Smooth muscle cell of the brain vasculature (primary cell): ENCODE measurements around the gene PANX2.
A peak's percentile ranks its signal among the peaks of the same experiment; 100 is the strongest.
"Not testable (repeated sequence)": the region's sequence is repeated elsewhere in the genome, so short reads cannot be mapped to it uniquely, and the experiment has no call there.

Source experiments
- DNase-seq: peaks from one replicate; pipeline ENCODE4 v3.0.0-alpha.2; 2012; ENCODE audit warnings: low read depth, low spot score

Gene PANX2, protein sequence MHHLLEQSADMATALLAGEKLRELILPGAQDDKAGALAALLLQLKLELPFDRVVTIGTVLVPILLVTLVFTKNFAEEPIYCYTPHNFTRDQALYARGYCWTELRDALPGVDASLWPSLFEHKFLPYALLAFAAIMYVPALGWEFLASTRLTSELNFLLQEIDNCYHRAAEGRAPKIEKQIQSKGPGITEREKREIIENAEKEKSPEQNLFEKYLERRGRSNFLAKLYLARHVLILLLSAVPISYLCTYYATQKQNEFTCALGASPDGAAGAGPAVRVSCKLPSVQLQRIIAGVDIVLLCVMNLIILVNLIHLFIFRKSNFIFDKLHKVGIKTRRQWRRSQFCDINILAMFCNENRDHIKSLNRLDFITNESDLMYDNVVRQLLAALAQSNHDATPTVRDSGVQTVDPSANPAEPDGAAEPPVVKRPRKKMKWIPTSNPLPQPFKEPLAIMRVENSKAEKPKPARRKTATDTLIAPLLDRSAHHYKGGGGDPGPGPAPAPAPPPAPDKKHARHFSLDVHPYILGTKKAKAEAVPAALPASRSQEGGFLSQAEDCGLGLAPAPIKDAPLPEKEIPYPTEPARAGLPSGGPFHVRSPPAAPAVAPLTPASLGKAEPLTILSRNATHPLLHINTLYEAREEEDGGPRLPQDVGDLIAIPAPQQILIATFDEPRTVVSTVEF

DNA sequence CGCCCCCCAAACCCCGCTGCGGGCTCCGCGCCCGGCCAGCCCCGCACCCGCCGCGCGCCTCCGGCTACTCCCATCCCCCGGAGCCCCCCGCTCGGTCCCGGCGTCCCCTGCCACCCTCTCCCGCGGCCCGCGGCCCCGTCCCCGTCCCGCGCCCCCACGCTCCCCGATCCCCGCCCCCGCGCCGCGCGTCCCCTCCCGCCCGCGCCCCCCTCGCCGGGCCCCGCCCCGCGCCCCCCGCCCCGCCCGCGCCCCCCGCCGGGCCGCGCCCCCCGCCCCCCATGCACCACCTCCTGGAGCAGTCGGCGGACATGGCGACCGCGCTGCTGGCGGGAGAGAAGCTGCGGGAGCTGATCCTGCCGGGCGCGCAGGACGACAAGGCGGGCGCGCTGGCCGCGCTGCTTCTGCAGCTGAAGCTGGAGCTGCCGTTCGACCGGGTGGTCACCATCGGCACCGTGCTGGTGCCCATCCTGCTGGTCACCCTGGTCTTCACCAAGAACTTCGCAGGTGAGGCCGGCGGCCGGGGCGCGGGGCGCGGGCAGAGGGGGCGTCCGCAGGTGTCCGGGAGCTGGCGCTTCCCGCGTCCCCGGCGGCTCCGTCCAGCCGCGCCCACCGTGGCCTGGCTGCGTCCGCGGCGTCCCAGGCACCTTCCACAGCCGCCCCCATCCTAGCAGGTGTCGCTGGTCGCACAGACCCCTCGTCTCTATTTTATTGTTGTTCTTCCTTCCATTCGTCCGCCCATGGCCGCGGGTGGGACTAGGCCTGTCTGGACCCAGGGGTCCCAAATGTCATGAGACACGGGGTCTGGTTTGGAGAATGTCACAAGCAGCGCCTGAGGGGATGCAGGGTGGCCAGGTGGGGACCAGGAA, at the start of gene PANX2:
TSS of gene PANX2 (plus strand) at position 279 of the 866 bp plus-strand sequence. CDS start at position 279, 0 bp downstream.
- no peak for DNase-seq

DNA sequence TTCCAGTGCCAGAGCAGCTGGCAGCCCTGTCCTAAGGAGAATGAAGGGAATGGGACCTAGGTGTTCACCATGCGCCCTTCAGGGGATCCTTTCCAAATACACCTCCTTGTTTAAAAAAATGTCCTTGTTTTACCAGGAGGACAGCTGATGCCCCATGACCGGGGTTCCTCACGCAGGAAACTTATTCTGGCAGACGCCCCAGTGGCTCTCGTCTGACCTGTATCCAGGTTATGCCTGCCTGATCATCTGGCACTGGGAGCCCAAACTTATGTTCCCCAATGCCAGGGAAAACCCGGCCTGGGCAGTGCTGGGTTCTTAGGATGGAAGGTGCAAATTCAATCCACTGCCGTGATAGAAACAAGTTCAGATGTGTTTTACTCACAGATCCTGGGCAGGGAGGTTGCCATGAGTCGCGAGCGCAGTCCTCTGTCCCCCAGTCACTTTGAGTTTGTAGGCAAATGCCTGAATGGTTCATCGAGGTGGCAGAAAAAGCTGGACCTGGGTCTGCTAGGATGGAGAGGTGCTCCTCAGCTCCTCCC, 49.3 kb upstream of the PANX2 start:
- no peak for DNase-seq

DNA sequence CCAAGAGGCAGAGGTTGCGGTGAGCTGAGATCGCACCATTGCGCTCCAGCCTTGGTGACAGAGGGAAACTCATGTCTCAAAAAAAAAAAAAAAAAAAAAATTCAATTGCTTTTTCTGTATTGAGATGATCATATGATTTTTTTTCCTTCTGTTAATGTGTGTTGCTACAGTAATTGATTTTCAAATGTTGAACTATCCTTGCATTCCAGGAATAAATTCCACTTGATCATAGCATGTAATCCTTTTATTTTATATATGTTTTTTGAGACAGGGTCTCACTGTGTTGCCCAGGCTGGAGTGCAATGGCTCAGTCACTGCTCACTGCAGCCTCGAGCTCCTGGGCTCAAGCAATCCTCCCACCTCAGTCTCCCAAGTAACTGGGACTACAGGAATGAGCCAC, 47.4 kb upstream of the PANX2 start:
- DNase-seq, result no peak

DNA sequence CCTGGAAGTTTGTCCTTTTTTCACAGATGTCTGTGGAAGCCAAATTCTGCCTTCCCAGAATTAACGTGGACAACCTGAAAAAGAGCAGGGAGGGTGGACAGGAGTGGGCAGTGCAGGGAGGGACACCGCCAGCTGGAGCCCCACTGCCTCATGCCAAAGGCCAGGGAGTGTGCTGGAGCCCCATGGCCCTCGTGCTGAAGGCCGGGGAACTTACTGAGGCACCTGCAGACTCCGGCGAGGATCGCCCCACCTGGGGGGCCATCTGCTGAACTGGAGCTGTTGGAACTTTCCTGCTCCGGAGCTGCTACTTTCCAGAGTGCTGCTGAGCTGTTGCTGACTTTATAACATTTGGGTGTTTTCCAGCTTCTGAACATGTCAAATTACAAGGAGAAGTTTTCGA, 45.5 kb upstream of the PANX2 start:
- no peak for DNase-seq

DNA sequence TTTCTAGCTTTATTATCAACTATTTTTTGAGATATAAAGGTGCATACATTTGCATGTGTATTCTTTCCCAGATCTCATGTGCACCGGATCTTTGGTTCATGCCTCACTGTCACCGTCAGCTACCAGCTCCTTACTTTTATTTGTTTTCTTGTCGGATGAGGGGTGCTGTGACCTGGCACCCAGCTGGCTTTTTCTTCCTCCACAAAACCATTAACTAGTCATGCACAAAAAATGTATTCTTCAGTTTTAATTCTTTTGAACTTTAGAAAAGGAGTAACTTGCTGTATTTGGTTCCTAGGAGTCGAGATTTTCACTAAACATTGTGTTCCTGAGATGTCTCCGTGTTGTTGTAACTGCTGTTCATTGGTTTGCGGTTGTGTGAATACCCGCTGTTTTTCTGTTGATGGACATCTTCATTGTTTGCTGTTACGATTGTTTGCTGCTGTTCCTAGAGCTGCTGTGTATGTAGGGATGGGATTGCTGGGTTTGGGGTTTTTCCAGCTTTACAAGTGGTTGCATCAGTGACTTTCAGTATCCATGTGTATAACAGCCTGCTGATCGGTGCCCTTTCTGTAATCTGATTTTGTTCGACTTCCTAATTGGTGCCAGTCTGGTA, 41.3 kb upstream of the PANX2 start:
- DNase-seq, result no peak

DNA sequence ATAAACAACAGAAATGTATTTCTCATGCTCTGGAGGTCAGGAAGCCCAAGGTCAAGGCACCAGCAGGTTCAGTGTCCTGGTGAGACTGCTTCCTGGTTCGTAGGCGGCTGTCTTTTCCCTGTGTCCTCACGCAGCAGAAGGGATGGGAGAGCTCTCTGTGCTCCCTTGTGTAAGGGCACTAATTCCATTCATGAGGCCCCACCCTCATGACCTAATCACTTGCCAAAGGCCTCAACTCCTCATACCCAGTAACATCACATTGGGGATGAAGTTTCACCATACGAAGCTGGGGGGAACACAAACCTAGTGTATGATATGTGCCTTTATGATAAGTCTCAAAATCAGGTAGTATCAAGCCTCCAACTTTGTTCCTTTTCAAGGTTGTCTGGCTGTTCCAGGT, 38.6 kb upstream of the PANX2 start:
- no peak for DNase-seq

DNA sequence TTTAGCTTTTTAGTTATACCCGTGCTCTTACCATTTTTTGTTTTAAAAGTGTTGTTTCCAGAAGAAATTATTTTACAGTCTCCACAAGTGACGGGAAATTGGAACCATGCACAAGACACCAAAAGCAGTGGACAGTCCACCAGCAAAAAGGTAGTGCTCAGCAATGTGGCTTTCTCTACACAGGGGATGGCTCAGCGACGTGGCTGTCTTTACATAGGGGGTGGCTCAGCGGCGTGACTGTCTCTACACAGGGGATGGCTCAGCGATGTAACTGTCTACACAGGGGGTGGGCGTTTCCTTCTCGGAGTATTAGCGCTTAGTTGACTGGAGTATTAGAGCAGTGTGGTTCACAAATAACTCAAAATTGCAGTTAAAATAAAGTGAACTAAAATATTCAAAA, 36.0 kb upstream of the PANX2 start:
- DNase-seq, result no peak

DNA sequence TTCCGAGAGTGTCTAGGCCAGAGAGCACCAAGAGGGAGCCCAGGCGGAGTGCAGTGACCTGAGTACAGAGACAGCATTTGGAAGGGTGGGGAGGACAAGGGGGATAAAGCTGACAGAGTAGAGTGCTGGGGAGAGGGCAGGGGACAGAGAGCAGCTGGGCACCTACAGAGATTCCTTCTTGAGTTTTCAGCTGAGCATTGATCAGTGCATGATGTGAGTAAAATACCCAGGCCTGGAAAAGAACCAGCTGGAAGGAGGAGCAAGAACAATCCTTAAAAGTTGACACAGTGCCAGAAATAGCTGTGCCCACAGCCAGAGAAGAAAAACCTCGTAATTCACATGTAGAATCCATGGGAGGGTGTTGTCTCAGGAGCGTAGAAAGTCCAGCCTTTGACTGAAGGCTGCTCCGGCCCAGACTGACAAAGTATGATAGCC, 33.9 kb upstream of the PANX2 start:
- no peak for DNase-seq

DNA sequence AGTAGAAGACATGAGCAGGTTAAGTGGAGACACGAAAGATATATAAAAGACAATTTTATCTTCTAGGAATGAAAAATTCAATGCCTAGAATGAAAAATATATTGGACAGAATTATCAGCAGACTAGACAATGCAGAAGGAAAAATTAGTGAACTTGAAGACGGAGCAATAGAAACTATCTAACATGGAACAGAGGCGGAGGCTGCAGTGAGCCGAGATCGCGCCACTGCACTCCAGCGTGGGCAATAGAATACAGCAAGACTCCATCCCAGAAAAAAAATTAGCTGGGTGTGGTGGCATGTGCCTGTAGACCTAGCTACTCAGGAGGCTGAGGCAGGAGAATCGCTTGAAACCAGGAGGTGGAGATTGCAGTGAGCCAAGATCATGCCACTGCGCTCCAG, 33.3 kb upstream of the PANX2 start:
- not testable (repeated sequence) for DNase-seq

DNA sequence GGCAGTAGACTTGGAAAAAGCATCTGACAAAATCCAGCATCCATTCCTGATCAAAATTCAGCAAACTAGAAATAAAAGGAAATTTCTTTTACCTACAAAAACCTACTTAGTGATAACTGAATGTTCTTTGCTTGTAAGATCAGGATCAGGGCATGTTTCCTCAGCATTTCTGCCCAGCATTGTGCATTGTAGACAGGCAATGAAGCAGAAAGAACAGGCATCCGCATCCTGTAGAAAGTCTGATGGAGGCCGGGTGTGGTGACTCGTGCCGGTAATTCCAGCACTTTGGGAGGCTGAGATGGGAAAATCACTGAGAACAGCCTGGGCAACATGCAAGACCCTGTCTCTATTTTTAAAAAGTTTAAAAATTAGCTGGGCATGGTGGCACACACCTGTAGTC, 32.5 kb upstream of the PANX2 start:
- no peak for DNase-seq

DNA sequence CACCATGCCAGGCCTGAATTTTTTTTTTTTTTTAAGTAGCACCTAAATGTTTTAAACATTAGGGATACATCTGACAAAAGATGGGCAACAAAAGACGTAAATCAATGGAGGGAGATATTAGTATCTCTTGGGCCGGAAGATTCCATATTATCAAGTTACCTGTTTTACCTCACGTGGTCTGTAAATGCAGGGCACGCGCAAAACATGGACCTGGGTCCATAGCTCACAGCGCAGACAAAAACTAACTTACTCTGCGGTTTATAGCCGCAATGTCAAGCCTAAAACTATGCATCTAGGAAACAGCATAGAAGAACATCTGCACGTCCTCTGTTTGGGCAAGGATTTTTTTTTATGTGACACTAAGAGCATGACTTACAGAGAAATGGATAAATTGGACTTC, 31.5 kb upstream of the PANX2 start:
- DNase-seq, result no peak

DNA sequence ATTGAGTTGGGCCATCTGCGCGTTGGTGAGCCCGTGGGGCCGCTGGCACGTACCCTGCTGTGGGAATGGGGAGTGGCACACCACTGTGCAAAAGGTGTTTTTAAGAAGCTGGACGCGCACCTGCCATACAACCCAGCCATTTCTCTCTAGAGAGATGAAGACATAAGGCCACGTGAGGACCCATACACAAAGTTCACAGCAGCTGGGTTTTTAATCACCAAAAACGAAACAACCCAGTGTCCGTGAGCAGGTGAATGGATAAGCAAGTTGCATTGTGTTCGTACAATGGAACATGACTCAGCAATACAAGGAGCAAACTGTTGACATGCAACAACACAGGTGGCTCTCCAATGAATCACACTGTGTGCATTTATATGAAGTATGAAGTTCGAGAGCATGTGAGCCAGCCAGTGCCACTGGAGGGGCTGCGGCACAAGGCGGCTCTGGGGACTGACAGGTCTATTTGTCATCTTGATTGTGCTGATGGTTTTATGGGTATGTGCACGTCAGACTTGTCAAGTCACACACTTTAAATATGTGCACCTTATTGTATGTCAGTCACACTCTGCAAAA, 30.6 kb upstream of the PANX2 start:
- no peak for DNase-seq

DNA sequence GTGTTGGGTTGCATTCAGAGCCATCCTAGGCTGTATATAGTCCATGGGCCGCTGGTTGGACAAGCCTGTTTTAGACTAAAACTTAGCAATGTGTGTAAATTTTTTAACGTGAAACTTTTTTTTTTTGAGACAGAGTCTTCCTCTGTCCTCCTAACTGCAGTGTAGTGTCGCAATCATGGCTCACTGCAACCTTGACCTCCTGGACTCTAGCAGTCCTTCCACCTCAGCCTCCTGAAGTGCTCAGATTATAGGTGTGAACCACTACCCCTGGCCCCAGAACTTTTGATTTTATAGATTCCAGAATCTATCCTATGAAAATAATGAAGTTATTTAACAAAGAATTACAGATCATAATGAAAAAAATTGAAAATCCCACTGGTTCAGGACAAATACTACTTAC, 29.9 kb upstream of the PANX2 start:
- no peak for DNase-seq

DNA sequence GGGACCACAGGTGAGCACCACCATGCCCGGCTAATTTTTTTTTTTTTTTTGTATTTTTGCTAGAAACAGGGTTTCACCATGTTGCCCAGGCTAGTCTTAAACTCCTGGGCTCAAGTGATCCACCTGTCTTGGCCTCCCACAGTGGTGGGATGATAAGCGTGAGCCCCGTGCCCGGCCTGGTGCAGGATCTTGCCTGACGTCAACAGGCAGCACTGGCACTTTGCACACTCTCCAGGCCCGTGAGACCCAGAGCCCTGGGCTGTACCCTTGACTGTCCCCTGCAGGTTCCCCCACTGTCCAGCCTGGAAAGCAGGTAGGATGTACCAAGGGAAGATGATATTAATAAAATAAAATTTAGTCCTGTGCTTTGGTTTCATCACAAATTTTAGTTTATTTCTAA, 29.1 kb upstream of the PANX2 start:
- no peak for DNase-seq

DNA sequence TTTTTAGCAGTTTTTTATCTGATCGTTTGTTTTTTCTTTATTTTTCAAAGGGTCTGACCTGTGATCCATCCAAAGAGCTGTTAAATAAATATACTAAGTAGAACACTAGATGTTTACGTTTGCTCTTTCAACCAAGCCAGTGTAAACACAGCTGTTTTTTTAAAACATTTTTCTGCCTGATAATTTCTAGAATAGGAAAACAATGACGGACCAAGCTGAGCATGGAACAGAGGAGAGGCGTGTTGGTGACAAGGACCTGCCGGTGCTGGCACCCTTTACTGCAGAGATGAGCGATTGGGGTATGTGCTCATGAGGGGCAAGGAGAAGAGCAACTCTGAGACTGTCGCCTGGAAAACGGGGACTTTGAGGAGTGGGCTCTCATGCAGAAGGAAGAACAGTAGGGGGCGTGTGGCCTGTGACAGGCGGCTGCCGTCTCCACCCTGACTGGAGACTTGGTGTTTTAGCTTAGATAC, 28.6 kb upstream of the PANX2 start:
- DNase-seq, result no peak

DNA sequence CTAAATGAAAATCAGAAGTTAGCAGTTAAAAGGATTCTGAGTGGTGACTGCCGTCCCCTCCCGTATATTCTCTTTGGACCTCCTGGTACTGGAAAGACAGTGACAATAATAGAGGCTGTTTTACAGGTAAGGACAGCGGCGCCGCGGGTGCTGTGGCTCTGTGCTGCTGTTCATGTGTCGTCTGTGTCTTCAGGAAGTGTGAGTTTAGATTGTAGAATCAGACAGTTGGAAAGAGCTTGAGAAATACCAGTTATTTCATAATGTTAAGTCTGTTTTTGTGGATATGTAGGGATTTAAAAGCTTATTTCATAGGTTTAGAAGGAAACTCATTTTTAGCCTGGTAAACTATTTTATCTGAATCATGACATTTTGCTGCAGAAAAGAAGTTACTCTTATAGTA, 27.4 kb upstream of the PANX2 start:
- DNase-seq, result no peak

DNA sequence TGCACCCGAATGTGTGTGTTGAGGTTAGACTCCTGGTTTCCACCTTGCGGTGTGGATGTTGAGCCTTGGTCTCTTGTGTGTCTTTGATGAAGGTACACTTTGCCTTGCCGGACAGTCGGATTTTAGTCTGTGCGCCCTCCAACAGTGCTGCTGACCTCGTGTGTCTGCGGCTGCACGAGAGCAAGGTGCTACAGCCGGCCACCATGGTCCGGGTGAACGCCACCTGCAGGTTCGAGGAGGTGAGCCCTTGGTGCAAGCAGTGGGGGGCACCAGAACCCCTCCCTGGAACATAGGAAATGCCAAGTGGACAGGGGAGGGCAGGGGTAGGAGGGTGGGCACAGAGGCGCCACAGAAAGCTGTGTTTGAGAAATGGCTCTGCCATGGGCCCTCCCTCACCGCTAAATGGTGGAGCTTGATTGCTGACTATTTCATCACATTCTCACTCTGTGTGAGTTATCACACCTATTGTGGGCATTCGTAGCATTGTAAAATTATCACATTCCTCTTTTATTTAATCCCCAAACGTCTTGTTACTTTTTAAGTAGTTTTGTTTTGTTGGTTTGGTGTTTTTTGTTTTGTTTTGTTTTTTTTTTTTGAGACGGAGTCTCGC, 26.4 kb upstream of the PANX2 start:
- no peak for DNase-seq

DNA sequence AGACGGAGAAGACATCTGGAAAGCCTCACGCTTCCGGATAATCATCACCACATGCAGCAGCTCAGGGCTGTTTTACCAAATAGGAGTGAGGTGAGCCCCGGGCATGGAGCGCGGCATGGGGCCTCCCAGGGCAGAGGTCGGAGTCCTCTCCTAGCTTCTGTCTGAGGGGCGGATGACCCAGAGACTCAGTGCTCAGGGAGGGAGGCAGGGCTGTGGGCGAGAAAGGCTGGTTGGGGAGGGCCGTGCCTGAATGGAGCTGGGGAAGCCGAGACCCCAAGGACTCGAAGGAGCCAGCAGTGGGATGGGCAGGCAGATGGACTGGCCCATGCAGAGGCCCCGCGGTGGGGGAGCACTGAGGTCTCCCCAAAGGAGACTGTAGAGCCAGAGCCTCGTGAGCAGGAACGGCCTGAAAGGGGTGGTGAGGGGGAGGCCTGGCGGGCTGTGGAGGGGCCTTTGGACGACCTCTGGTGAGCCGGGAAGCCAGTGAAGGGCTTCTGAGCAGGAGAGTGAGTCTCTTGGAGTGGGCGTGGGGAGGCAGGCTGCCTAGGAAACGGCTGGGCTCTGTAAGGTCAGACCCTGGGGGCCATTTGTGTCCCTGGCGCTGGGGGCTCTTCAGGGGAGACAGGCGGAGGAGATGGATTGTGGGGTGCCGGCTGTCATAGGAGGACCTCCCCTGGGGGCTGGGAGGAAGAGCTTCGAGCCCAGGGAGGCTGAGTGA, 24.7 kb upstream of the PANX2 start:
- DNase-seq, result no peak

DNA sequence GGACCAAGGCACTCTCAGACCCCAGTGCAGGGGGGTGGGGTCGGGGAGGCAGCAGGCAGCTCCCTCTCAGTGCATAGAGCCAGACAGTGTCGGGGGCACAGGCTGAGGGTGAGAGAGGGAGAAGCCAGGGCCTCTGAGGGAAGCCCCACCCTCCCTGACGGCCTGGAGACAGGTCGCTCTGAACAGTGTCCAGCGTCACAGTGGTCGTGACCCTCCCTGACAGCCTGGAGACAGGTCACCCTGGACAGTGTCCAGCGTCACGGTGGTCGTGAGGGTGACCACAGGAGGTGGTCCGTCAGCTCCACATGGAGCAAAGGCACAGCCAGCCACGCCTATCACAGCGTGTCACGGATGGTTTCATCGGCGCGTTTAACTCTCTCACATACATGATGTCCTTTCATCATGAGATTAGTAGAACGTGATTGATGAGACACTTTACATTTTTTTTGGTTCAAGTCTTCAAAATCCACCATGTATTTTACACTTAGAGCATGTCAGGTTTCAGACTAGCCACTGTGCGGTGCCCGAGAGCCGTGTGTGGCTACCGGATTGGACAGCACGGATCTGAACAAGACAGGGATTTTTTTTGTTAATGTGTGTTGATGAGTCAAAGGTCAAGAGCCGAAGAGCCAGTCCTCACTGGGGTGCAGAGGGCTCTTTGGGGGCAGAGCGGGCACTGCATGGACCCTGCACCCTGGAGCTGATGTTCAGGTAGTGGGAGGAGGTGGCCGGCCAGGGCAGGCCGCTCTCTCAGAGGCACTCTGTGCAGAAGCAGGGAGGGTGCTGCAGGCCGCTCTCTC, 23.9 kb upstream of the PANX2 start:
- peak; percentile 39 for DNase-seq
